Hepatocyte (in vitro differentiated cells): ENCODE results near the gene ROR1.

Experiments
- EZH2 ChIP-seq: fragments of 200-600 bp; sonication (generic); IDR thresholded peaks from 2 replicates; pipeline ENCODE4 v1.6.1; 2016; ENCODE audit warnings: antibody characterized with exemption, mild to moderate bottlenecking, borderline replicate concordance
- EZH2phosphoT487 ChIP-seq: fragments of 200-600 bp; sonication (generic); IDR thresholded peaks from one replicate; pipeline ENCODE4 v1.6.1; 2018; ENCODE audit warnings: antibody characterized with exemption, mild to moderate bottlenecking, low read depth, moderate library complexity; ENCODE audit not compliant: unreplicated experiment, severe bottlenecking
- TF ChIP-seq, protein P1 (sequence below): fragments of 200-600 bp; sonication (generic); IDR thresholded peaks from 2 replicates; pipeline ENCODE4 v1.5.1; 2016; ENCODE audit warnings: antibody characterized with exemption, mild to moderate bottlenecking; ENCODE audit not compliant: poor library complexity

DNA sequence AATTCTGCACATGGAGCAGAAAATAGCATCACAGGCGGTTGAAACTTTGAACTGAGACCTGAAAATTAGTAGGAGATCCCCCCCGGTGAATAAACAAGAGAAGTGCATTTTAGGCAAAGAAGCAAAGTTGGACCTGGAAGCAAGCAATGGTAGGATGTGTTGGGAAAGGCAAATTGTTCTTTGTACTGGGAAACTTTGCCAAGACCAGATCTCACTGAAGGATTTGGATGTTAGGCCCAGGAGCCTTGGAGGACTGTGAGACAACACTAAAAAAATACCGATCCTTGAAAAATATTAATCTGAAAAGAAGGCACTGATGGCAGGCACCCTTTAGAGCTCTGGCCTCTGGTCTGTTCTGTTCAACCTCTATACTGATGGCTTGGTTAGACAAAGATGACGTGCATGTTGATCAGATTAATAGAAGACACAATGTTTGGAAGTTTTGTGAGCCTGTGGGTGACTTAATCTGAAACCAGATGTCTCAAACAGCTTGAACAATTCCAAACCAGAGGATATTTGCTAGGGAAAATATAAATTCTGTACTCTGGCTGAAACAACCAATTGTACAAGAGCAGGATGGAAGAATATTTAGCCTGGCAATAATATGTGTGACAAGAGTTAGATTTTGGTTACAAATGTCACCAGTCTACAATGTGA, 108.4 kb downstream of the ROR1 start:
- TF ChIP-seq, protein P1, sequence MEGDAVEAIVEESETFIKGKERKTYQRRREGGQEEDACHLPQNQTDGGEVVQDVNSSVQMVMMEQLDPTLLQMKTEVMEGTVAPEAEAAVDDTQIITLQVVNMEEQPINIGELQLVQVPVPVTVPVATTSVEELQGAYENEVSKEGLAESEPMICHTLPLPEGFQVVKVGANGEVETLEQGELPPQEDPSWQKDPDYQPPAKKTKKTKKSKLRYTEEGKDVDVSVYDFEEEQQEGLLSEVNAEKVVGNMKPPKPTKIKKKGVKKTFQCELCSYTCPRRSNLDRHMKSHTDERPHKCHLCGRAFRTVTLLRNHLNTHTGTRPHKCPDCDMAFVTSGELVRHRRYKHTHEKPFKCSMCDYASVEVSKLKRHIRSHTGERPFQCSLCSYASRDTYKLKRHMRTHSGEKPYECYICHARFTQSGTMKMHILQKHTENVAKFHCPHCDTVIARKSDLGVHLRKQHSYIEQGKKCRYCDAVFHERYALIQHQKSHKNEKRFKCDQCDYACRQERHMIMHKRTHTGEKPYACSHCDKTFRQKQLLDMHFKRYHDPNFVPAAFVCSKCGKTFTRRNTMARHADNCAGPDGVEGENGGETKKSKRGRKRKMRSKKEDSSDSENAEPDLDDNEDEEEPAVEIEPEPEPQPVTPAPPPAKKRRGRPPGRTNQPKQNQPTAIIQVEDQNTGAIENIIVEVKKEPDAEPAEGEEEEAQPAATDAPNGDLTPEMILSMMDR = no peak
- TF ChIP-seq EZH2 = no peak
- no peak for TF ChIP-seq EZH2phosphoT487
